Ishikawa (cell line): Measurements from ENCODE around the gene ZNF629.

Source experiments
- EP300 ChIP-seq: IDR thresholded peaks from 2 replicates; pipeline ENCODE4 v1.6.1; 2012; ENCODE audit warnings: borderline replicate concordance
- TAF1 ChIP-seq: IDR thresholded peaks from 2 replicates; pipeline ENCODE4 v1.6.1; 2012; ENCODE audit warnings: low read depth, mild to moderate bottlenecking
- YY1 ChIP-seq: IDR thresholded peaks from 2 replicates; pipeline ENCODE4 v1.6.1; 2012; ENCODE audit warnings: low read depth

DNA sequence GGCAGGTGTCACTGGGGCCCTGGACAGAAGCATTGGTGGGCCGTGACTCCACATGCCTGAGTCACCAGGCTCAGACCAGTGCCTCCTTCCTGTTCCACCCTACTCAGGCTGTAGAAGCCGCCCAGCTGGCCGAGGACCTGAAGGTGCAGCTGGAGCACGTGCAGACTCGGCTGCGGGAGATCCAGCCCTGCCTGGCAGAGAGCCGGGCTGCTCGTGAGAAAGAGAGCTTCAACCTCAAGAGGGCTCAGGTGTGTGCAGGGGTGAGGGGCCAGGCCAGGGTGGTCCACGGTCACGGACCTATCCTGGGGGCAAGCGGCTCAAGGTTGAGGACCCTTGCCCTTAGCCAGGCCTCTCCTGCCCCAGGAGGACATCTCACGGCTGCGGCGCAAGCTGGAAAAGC lies 15.3 kb downstream of the ZNF629 start:
- no peak for TF ChIP-seq TAF1
- TF ChIP-seq YY1, result no peak
- TF ChIP-seq EP300, result no peak
